ENCODE results near the gene IQCK.
A peak's percentile ranks its signal among the peaks of the same experiment; 100 is the strongest.
"Not testable (repeated sequence)": the region's sequence is repeated elsewhere in the genome, so short reads cannot be mapped to it uniquely, and the experiment has no call there.

IQCK gene

GRCh38 chr16:19774024-19774423, 56.0 kb downstream of the IQCK start:
- Mint-ChIP-seq H3K36me3 (ENCODE audit: low read depth) (peaks cover 6% of the 10 kb centered on the region), H3K27me3 (no peaks in the 10 kb centered on the region), H3K4me1 (ENCODE audit: low read depth) (no peaks in the 10 kb centered on the region), H3K4me3 (no peak overlapping the region), H3K9me3 (peaks cover 10% of the 10 kb centered on the region), H3K27ac (no peak overlapping the region)

DNA sequence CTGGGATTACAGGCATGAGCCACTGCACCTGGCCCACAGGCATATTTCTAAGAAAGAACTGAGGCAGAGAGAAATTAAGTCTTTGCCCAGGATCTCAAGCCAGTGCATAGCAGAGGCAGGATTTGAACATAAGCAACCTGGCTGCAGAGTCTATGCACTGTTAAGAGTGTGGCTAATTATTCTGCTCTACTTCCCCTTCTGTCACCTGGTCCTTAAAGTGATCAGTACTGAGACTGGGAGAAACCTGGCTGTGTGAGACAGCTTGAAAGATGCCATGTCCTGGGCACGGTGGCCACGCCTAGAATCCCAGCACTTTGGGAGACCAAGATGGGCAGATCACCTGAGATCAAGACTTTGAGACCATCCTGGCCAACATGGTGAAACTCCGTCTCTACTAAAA, 58.1 kb downstream of the IQCK start:
- no peaks in the 10 kb centered on the region for H3K27me3 Mint-ChIP-seq
- H3K36me3 Mint-ChIP-seq (ENCODE audit: low read depth): no peaks in the 10 kb centered on the region
- no peak overlapping the region for H3K4me3 Mint-ChIP-seq
- H3K27ac Mint-ChIP-seq: no peak overlapping the region
- no peaks in the 10 kb centered on the region for H3K9me3 Mint-ChIP-seq
- H3K4me1 Mint-ChIP-seq (ENCODE audit: low read depth): no peaks in the 10 kb centered on the region

- no peaks in the 10 kb centered on the region for H3K27me3 Mint-ChIP-seq
- no peaks in the 10 kb centered on the region for H3K4me1 Mint-ChIP-seq (ENCODE audit: low read depth)
- H3K27ac Mint-ChIP-seq: no peak overlapping the region
- no peak overlapping the region for H3K4me3 Mint-ChIP-seq
- H3K36me3 Mint-ChIP-seq (ENCODE audit: low read depth): no peaks in the 10 kb centered on the region
- H3K9me3 Mint-ChIP-seq: no peaks in the 10 kb centered on the region
Measured at GRCh38 chr16:19776565-19776964, 58.5 kb downstream of the IQCK start.

GRCh38 chr16:19780321-19780720, 62.2 kb downstream of the IQCK start:
- no peaks in the 10 kb centered on the region for H3K27me3 Mint-ChIP-seq
- no peak overlapping the region for H3K27ac Mint-ChIP-seq
- no peaks in the 10 kb centered on the region for H3K36me3 Mint-ChIP-seq (ENCODE audit: low read depth)
- no peaks in the 10 kb centered on the region for H3K4me1 Mint-ChIP-seq (ENCODE audit: low read depth)
- H3K4me3 Mint-ChIP-seq: no peak overlapping the region
- no peaks in the 10 kb centered on the region for H3K9me3 Mint-ChIP-seq

DNA sequence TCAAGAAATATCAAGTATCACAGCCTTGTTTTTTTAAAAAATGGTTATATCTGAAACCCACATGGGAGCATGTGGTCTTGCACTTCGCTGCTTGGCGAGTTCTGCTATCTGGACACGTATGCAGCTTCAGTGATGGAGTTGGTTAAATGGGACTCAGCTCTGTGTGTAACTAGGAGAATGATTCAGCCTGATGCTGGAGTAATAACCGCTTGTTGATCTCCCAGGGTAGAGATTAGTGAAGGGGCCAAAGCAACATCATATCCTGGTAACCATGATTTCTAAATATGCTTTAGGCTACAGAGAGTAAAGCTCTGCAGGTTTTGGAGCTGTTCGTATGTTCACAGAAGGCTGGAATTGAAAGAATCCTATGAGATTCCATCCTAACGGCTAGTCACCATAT, 63.2 kb downstream of the IQCK start:
- Mint-ChIP-seq H3K4me1 (ENCODE audit: low read depth) (no peaks in the 10 kb centered on the region), H3K27me3 (no peaks in the 10 kb centered on the region), H3K27ac (no peak overlapping the region)

DNA sequence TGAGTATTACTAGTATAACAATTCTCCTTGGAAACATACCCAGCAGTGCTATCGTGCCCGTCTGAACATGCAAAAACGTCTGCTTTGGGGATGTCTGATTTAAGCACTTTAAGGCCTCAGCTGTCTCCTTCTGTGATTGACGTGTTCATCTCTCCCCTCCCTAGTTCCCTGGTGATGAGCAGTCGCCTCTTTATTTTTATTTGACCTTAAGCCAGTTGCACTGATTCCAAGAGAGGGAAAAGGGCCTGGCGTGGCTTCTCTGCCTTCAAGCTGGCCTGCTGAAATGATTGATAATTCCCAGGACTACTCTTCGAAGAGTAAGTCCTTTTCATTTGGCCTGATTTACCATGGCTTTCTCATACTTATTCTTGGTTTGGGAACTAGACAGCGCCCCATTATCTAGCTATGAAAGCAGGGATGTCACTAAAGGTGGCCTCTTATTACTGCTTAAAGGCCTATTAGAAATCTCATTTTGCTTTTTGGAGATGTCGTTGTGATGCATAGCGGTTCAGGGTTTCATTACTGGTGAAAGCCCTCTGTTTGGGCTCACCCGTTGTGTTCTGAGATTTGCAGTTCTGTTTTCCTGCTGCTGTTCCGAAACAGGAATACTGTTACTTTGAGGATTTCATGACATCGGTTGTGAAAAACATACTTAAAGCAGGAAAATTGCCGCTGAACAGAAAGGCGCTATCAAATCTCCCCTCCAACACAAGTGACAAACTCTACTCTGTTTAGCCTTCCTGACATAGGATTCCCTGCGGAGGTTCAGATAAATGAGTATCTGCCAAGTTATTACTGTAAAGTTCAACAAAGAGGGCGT, 65.5 kb downstream of the IQCK start:
- Mint-ChIP-seq H3K36me3 (ENCODE audit: low read depth) (no peaks in the 10 kb centered on the region), H3K9me3 (no peaks in the 10 kb centered on the region), H3K4me1 (ENCODE audit: low read depth) (no peaks in the 10 kb centered on the region)

More for the DNA sequence above, 63.2 kb downstream of the IQCK start:
- H3K36me3 Mint-ChIP-seq (ENCODE audit: low read depth): no peaks in the 10 kb centered on the region
- H3K4me3 Mint-ChIP-seq: no peak overlapping the region
- no peaks in the 10 kb centered on the region for H3K9me3 Mint-ChIP-seq

DNA sequence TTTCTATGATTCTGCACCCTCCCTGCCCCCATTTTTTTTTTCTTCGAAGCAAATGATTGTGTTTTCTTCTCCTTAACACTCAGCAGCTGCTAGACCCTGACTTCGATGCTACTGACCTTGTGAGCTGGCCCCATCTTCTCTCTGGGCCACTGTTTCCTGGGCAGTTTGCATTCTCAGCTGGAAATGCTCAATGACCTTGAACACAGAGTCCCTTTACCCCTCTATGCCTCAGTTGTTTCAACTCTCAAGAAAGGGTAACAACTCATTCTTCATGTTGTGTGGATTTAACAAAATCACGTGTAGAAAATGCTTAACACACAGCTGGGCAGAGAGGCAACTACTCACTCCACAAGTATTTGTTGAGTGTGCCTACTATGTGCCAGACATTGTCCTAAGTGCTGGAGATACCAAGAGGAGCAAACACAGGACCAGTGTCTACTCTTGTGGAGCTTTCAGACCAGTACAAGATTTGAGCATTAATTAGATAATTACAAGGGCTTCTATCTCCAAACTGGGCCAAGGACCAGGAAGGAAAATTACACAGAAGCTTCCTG, 66.2 kb downstream of the IQCK start:
- H3K4me1 Mint-ChIP-seq (ENCODE audit: low read depth): no peaks in the 10 kb centered on the region
- no peaks in the 10 kb centered on the region for H3K9me3 Mint-ChIP-seq
- H3K36me3 Mint-ChIP-seq (ENCODE audit: low read depth): no peaks in the 10 kb centered on the region
- no peak overlapping the region for H3K4me3 Mint-ChIP-seq
- H3K27ac Mint-ChIP-seq: no peak overlapping the region
- no peaks in the 10 kb centered on the region for H3K27me3 Mint-ChIP-seq

More for the DNA sequence above, 65.5 kb downstream of the IQCK start:
- H3K27ac Mint-ChIP-seq: no peak overlapping the region
- H3K27me3 Mint-ChIP-seq: no peaks in the 10 kb centered on the region
- H3K4me3 Mint-ChIP-seq: no peak overlapping the region

GRCh38 chr16:19785081-19785480, 67.0 kb downstream of the IQCK start:
- H3K4me1 Mint-ChIP-seq (ENCODE audit: low read depth): no peaks in the 10 kb centered on the region
- no peak overlapping the region for H3K4me3 Mint-ChIP-seq
- no peak overlapping the region for H3K27ac Mint-ChIP-seq
- H3K36me3 Mint-ChIP-seq (ENCODE audit: low read depth): no peaks in the 10 kb centered on the region
- H3K9me3 Mint-ChIP-seq: no peaks in the 10 kb centered on the region
- H3K27me3 Mint-ChIP-seq: no peaks in the 10 kb centered on the region

- no peaks in the 10 kb centered on the region for H3K9me3 Mint-ChIP-seq
- no peaks in the 10 kb centered on the region for H3K36me3 Mint-ChIP-seq (ENCODE audit: low read depth)
- no peak overlapping the region for H3K4me3 Mint-ChIP-seq
- H3K4me1 Mint-ChIP-seq (ENCODE audit: low read depth): no peaks in the 10 kb centered on the region
- no peak overlapping the region for H3K27ac Mint-ChIP-seq
- no peaks in the 10 kb centered on the region for H3K27me3 Mint-ChIP-seq
Measured at GRCh38 chr16:19785512-19786130, 67.5 kb downstream of the IQCK start.

DNA sequence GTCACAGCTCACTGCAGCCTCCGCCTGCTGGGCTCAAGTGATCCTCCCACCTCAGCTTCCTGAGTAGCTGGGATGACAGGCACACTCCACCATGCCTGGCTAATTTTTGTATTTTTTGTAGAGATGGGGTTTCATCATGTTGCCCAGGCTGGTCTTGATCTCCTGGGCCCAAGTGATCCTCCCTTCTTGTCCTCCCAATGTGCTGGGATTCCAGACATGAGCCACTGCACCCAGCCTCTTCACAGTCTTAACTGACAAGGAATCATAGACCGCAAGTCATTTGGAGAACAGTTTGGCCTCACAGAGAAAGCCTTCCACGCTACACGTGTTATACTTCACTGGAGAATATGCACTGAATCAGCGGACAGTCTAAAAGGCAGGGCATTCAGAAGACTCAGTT, 83.3 kb downstream of the IQCK start:
- not testable (repeated sequence) for H3K27me3 Mint-ChIP-seq

GRCh38 chr16:19801824-19802223, 83.8 kb downstream of the IQCK start:
- H3K36me3 Mint-ChIP-seq (ENCODE audit: low read depth); H3K27ac Mint-ChIP-seq; H3K27me3 Mint-ChIP-seq; H3K4me3 Mint-ChIP-seq: not testable (repeated sequence)
- H3K9me3 Mint-ChIP-seq: peaks cover 12% of the 10 kb centered on the region
- H3K4me1 Mint-ChIP-seq (ENCODE audit: low read depth): peaks cover 13% of the 10 kb centered on the region

More for the DNA sequence above, 83.3 kb downstream of the IQCK start:
- not testable (repeated sequence) for H3K4me3 Mint-ChIP-seq; H3K36me3 Mint-ChIP-seq (ENCODE audit: low read depth); H3K27ac Mint-ChIP-seq
- H3K9me3 Mint-ChIP-seq: peaks cover 12% of the 10 kb centered on the region
- H3K4me1 Mint-ChIP-seq (ENCODE audit: low read depth): peaks cover 13% of the 10 kb centered on the region

DNA sequence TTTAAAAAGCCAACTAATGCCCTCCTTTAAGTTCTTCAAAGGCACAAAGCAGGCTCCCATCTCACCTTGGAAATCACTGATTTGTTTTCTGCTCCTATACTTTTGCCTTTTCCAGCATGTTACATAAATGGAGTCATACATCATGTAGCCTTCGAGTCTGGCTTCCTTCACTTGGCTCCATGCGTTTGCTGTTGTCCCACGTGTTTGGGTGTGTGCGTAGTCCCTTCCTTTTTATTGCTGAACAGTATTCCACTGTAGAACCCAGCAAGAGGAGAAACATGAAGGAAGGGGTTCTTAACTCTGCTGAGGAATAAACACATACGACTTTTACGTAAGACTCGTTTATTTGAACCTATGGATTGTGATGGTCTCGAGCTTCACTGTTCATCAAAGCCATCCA, 84.5 kb downstream of the IQCK start:
- no peaks in the 10 kb centered on the region for H3K27me3 Mint-ChIP-seq
- peaks cover 12% of the 10 kb centered on the region for H3K9me3 Mint-ChIP-seq

DNA sequence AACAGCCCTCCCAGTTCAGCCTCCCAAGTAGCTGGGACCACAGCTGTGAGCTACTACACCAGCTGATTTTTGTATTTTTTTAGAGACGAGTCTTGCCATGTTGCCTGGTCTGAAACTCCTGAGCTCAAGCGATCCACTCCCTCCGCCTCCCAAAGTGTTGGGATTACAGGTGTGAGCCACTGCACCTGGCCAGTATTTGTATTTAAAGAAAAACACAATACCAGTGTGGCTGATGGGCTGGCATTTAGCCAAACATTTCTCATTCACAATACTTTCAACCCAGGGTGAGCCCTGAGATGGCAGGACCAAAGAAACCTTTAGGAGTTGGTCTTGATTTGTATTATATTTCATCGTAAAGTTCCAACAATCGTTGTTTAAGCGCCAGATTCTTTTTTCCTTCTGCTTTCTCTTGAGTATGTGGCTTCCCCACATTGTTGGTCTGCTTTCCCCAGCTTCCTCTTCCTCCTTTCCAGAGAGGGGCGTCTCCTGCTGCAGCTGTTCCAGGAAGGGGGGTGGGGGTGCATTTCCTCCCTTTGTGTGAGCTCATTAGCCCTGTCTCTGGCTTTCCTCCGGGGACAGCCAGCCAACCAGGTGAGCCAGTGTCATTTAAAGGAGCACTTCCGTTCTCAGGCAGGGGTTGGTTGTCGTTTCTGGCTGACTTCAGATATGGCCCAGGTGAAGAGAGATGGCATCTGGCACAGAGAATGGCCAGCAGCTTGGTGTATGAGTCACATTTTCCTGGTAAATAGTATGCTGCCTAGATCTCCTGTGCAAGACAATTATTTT, 86.7 kb downstream of the IQCK start:
- Mint-ChIP-seq H3K27ac (peak overlapping the region; percentile 9), H3K27me3 (no peaks in the 10 kb centered on the region)

More for the DNA sequence above, 84.5 kb downstream of the IQCK start:
- Mint-ChIP-seq H3K27ac (no peak overlapping the region), H3K4me1 (ENCODE audit: low read depth) (peaks cover 13% of the 10 kb centered on the region), H3K4me3 (no peak overlapping the region), H3K36me3 (ENCODE audit: low read depth) (no peaks in the 10 kb centered on the region)

DNA sequence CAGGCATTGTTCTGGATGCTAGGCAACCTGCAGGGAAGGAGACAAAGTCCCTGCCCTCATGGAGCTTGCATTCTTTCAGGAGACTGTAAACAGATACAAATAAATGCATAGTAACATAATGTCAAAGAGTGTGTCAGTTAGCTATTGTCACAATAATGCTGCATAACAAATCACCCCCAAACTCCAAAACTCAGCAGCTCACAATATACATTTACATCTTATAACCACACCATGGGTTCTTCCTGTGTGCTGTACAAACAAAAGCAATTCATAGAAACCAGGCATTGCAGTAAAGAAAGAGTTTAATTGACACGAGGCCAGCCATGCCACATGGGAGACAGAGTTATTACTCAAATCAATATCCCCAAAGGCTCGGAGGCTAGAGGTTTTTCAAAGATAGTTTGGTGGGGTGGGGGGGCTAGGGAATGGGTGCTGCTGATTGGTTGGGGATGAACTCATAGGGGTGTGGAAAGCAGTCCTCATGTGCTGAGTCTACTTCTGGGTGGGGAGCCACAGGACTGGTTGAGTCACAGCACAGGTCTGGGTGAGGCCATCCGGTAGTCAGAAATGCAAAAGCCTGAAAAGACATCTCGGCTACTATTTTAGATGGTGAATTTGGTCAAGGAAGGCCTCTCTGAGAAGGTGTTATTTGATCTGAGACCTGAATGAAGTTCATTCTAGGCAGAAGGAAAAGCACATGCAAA, 87.5 kb downstream of the IQCK start:
- peaks cover 13% of the 10 kb centered on the region for H3K4me1 Mint-ChIP-seq (ENCODE audit: low read depth)
- H3K27me3 Mint-ChIP-seq: no peaks in the 10 kb centered on the region
- H3K27ac Mint-ChIP-seq: no peak overlapping the region
- no peaks in the 10 kb centered on the region for H3K36me3 Mint-ChIP-seq (ENCODE audit: low read depth)
- peaks cover 12% of the 10 kb centered on the region for H3K9me3 Mint-ChIP-seq
- no peak overlapping the region for H3K4me3 Mint-ChIP-seq

More for the DNA sequence above, 86.7 kb downstream of the IQCK start:
- Mint-ChIP-seq H3K4me3 (peak overlapping the region; percentile 38), H3K9me3 (peaks cover 12% of the 10 kb centered on the region), H3K4me1 (ENCODE audit: low read depth) (peaks cover 13% of the 10 kb centered on the region), H3K36me3 (ENCODE audit: low read depth) (no peaks in the 10 kb centered on the region)

All from stimulated activated naive CD8-positive, alpha-beta T cell treated with anti-CD3 and anti-CD28 coated beads, Interleukin-15, Interleukin-2, amounts not matched to agents 100 ng/mL and 50 ng/mL, for 24 hours (primary cell).